GM23338 (cell line): Measurements from ENCODE around the gene ITGA8. TPM values are rescaled to one million over a fixed set of nuclear protein-coding genes. Genes with fewer than 3 reads are reported as not detected.

Experiments used
- ATAC-seq: fragments of 200-7000 bp; cut with Tn5 transposase; 3 replicates; pipeline ENCODE4 v1.9.1; 2020
- DNase-seq: peaks from one replicate; pipeline ENCODE4 v3.0.0-alpha.2; 2015; ENCODE audit warnings: low spot score
- H2AFZ ChIP-seq: fragments of 200-600 bp; sonication (generic); 2 replicates; pipeline ENCODE4 v1.8.0; 2016; ENCODE audit warnings: antibody characterized with exemption, mild to moderate bottlenecking, moderate library complexity
- H3F3A ChIP-seq: fragments of 200-600 bp; sonication (generic); replicated peaks from 2 replicates; pipeline ENCODE4 v1.8.0; 2017; ENCODE audit warnings: antibody characterized with exemption, mixed run types, low read depth
- H3K27ac ChIP-seq: fragments of 200-600 bp; sonication (generic); 2 replicates; pipeline ENCODE4 v1.6.1; 2016; ENCODE audit warnings: low read depth
- H3K27me3 ChIP-seq: fragments of 200-600 bp; sonication (generic); 2 replicates; pipeline ENCODE4 v1.8.0; 2016; ENCODE audit warnings: mild to moderate bottlenecking, mixed run types, moderate library complexity; ENCODE audit not compliant: insufficient read depth
- H3K36me3 ChIP-seq: fragments of 200-600 bp; sonication (generic); 2 replicates; pipeline ENCODE4 v1.8.0; 2016; ENCODE audit warnings: mild to moderate bottlenecking; ENCODE audit not compliant: insufficient read depth
- H3K4me1 ChIP-seq: fragments of 200-600 bp; sonication (generic); 2 replicates; pipeline ENCODE4 v1.8.0; 2016; ENCODE audit warnings: mild to moderate bottlenecking, moderate library complexity; ENCODE audit not compliant: insufficient read depth
- H3K4me2 ChIP-seq: fragments of 200-600 bp; sonication (generic); 2 replicates; pipeline ENCODE4 v1.7.1; 2017; ENCODE audit warnings: mixed run types
- H3K4me3 ChIP-seq: fragments of 200-600 bp; sonication (generic); 2 replicates; pipeline ENCODE4 v1.6.1; 2016; ENCODE audit warnings: mixed run types
- H3K79me2 ChIP-seq: fragments of 200-600 bp; sonication (generic); replicated peaks from 2 replicates; pipeline ENCODE4 v1.8.0; 2017; ENCODE audit warnings: mild to moderate bottlenecking; ENCODE audit not compliant: insufficient read depth
- H3K9me2 ChIP-seq: fragments of 200-600 bp; sonication (generic); 2 replicates; pipeline ENCODE4 v1.8.0; 2017; ENCODE audit not compliant: insufficient read depth
- H4K20me1 ChIP-seq: fragments of 200-600 bp; sonication (generic); replicated peaks from 2 replicates; pipeline ENCODE4 v1.8.0; 2017; ENCODE audit warnings: mild to moderate bottlenecking; ENCODE audit not compliant: insufficient read depth
- H3K27ac Mint-ChIP-seq: 2 replicates; pipeline ENCODE4 v1.8.0; 2020; ENCODE audit warnings: inconsistent platforms, mild to moderate bottlenecking, moderate library complexity, mixed read lengths
- H3K27me3 Mint-ChIP-seq: 3 replicates; pipeline ENCODE4 v1.8.0; 2022; ENCODE audit warnings: low read depth, mild to moderate bottlenecking, moderate library complexity, mixed read lengths, inconsistent platforms; ENCODE audit not compliant: insufficient read depth, poor library complexity
- H3K36me3 Mint-ChIP-seq: 3 replicates; pipeline ENCODE4 v1.8.0; 2021; ENCODE audit warnings: low read depth, mild to moderate bottlenecking, inconsistent platforms, moderate library complexity, mixed read lengths
- H3K4me1 Mint-ChIP-seq: 3 replicates; pipeline ENCODE4 v1.8.0; 2020; ENCODE audit warnings: mild to moderate bottlenecking, inconsistent platforms, mixed read lengths
- H3K4me3 Mint-ChIP-seq: 3 replicates; pipeline ENCODE4 v1.8.0; 2021; ENCODE audit warnings: moderate library complexity, mild to moderate bottlenecking, inconsistent platforms, mixed read lengths
- H3K9me3 Mint-ChIP-seq: 3 replicates; pipeline ENCODE4 v1.8.0; 2020; ENCODE audit warnings: moderate library complexity, mild to moderate bottlenecking, inconsistent platforms, mixed read lengths
- CREB1 ChIP-seq: fragments of 250-450 bp; sonication (Bioruptor Pico); IDR thresholded peaks from 2 replicates; pipeline ENCODE4 v1.5.0; 2020; ENCODE audit warnings: low read depth, mild to moderate bottlenecking, moderate library complexity
- CTCF ChIP-seq, 2 experiments: fragments of 200-600 bp in 1 of 2; sonication (generic) in 1 of 2; conservative IDR thresholded peaks; 2 replicates each; pipeline versions ENCODE4 v1.5.1 to v1.6.1; 2016 to 2017; ENCODE audit warnings: antibody characterized with exemption in 2 of 2, low read depth in 2 of 2, mild to moderate bottlenecking in 2 of 2, moderate library complexity in 1 of 2
- ETS1 ChIP-seq: IDR thresholded peaks from 2 replicates; pipeline ENCODE4 v1.6.1; 2016; ENCODE audit warnings: antibody characterized with exemption
- EZH2phosphoT487 ChIP-seq: fragments of 200-600 bp; sonication (generic); IDR thresholded peaks from one replicate; pipeline ENCODE4 v1.8.1; 2018; ENCODE audit warnings: antibody characterized with exemption; ENCODE audit not compliant: unreplicated experiment
- JUNB ChIP-seq: IDR thresholded peaks from one replicate; pipeline ENCODE4 v1.6.1; 2016; ENCODE audit warnings: antibody characterized with exemption; ENCODE audit not compliant: unreplicated experiment
- NANOG ChIP-seq: IDR thresholded peaks from 2 replicates; pipeline ENCODE4 v1.6.1; 2016; ENCODE audit warnings: antibody characterized with exemption, borderline replicate concordance
- POLR2AphosphoS5 ChIP-seq: IDR thresholded peaks from 2 replicates; pipeline ENCODE4 v1.6.1; 2016; ENCODE audit warnings: antibody characterized with exemption, low read depth
- STAT1 ChIP-seq: IDR thresholded peaks from one replicate; pipeline ENCODE4 v1.6.1; 2016; ENCODE audit warnings: antibody characterized with exemption; ENCODE audit not compliant: unreplicated experiment
- ZNF114 ChIP-seq: fragments of 250-450 bp; sonication (Bioruptor Pico); IDR thresholded peaks from 2 replicates; pipeline ENCODE4 v1.5.0; 2020; ENCODE audit warnings: mild to moderate bottlenecking, moderate library complexity
- ZNF331 ChIP-seq: fragments of 250-450 bp; sonication (Bioruptor Pico); IDR thresholded peaks from 2 replicates; pipeline ENCODE4 v1.5.0; 2020; ENCODE audit warnings: low read depth, mild to moderate bottlenecking, moderate library complexity
- polyA plus RNA-seq: library from polyadenylated mRNA; unstranded; fragments of >200 nt; fragmentation: Nextera tagmentation; extraction: Ambion mirVana; gene quantifications from 2 replicates; pipeline ENCODE4 v1.2.1, GENCODE V29; 2016
- total RNA-seq: library from RNA; depleted of rRNA; stranded (reverse); fragments of >200 nt; shearing (Covaris generic); gene quantifications from 2 replicates; pipeline ENCODE4 v1.2.3, GENCODE V29; 2014

Gene ITGA8
- total and polyA plus RNA-seq, 2 experiments from 2014 or later = not detected

GRCh38 chr10:15672469-15672868 lies 47.3 kb downstream of the ITGA8 start:
- no peak for TF ChIP-seq CREB1
- TF ChIP-seq POLR2AphosphoS5 = no peak
- TF ChIP-seq EZH2phosphoT487 = no peak
- no peak for TF ChIP-seq NANOG
- no peak for TF ChIP-seq ETS1
- no peak for TF ChIP-seq CTCF (conservative IDR thresholded peaks at IDR 0.05; ENCODE audit: low read depth in 2 of 2)
- no peak for TF ChIP-seq JUNB
- TF ChIP-seq ZNF114 (CRISPR knock-in tag) = no peak
- no peak overlapping the region for H3K4me3 Mint-ChIP-seq
- no peaks in the 10 kb centered on the region for H3K9me2 ChIP-seq
- H3K36me3 Mint-ChIP-seq = no peaks in the 10 kb centered on the region
- H3K27me3 ChIP-seq = no peaks in the 10 kb centered on the region
- no peaks in the 10 kb centered on the region for H4K20me1 ChIP-seq
- no peak overlapping the region for H2AFZ ChIP-seq
- no peaks in the 10 kb centered on the region for H3K4me1 Mint-ChIP-seq
- H3K27ac ChIP-seq = no peak overlapping the region
- H3F3A ChIP-seq = no peaks in the 10 kb centered on the region
- H3K36me3 ChIP-seq = no peaks in the 10 kb centered on the region
- peaks cover 4% of the 10 kb centered on the region; the same call in 1 of the 3 replicates for H3K9me3 Mint-ChIP-seq
- ATAC-seq = no peak
- no peaks in the 10 kb centered on the region for H3K79me2 ChIP-seq
- no peak for DNase-seq
- H3K27me3 Mint-ChIP-seq = no peaks in the 10 kb centered on the region
- no peaks in the 10 kb centered on the region for H3K4me1 ChIP-seq
- no peak overlapping the region for H3K27ac Mint-ChIP-seq
- H3K4me2 ChIP-seq = no peak overlapping the region
- H3K4me3 ChIP-seq = no peak overlapping the region

GRCh38 chr10:15670880-15671279 lies 48.8 kb downstream of the ITGA8 start:
- no peaks in the 10 kb centered on the region for H3K36me3 Mint-ChIP-seq
- H3K4me2 ChIP-seq = no peak overlapping the region
- no peaks in the 10 kb centered on the region for H3K9me2 ChIP-seq
- H3K36me3 ChIP-seq = no peaks in the 10 kb centered on the region
- H3K79me2 ChIP-seq = no peaks in the 10 kb centered on the region
- no peaks in the 10 kb centered on the region for H3K27me3 Mint-ChIP-seq
- no peaks in the 10 kb centered on the region for H4K20me1 ChIP-seq
- DNase-seq = no peak
- H3F3A ChIP-seq = no peaks in the 10 kb centered on the region
- H3K4me3 ChIP-seq = no peak overlapping the region
- H3K27ac Mint-ChIP-seq = no peak overlapping the region
- H3K4me3 Mint-ChIP-seq = no peak overlapping the region
- no peaks in the 10 kb centered on the region for H3K4me1 ChIP-seq
- no peaks in the 10 kb centered on the region for H3K4me1 Mint-ChIP-seq
- no peak for ATAC-seq
- no peaks in the 10 kb centered on the region for H3K27me3 ChIP-seq
- no peak for TF ChIP-seq CREB1
- H2AFZ ChIP-seq = no peak overlapping the region
- no peak overlapping the region for H3K27ac ChIP-seq
- peaks cover 4% of the 10 kb centered on the region; the same call in 1 of the 3 replicates for H3K9me3 Mint-ChIP-seq

GRCh38 chr10:15661574-15661973 lies 58.1 kb downstream of the ITGA8 start:
- Mint-ChIP-seq H3K27ac (no peak overlapping the region), H3K4me1 (no peaks in the 10 kb centered on the region), H3K36me3 (no peaks in the 10 kb centered on the region), H3K9me3 (no peaks in the 10 kb centered on the region), H3K4me3 (no peak overlapping the region), H3K27me3 (peaks cover under 1% of the 10 kb centered on the region)
- Histone ChIP-seq H3K27ac (no peak overlapping the region), H3K4me1 (no peaks in the 10 kb centered on the region), H4K20me1 (no peaks in the 10 kb centered on the region), H2AFZ (peak overlapping the region; percentile 19), H3K79me2 (no peaks in the 10 kb centered on the region), H3K4me3 (no peak overlapping the region), H3K9me2 (no peaks in the 10 kb centered on the region), H3K27me3 (no peaks in the 10 kb centered on the region), H3K36me3 (no peaks in the 10 kb centered on the region), H3F3A (no peaks in the 10 kb centered on the region), H3K4me2 (no peak overlapping the region)
- no peak for DNase-seq
- ATAC-seq = no peak
- TF ChIP-seq ETS1 (no peak), CTCF (conservative IDR thresholded peaks at IDR 0.05; ENCODE audit: low read depth in 2 of 2) (no peak), STAT1 (no peak), JUNB (no peak), EZH2phosphoT487 (no peak), POLR2AphosphoS5 (no peak), ZNF331 (no peak)
